Measurements from ENCODE around the gene MB. TPM values are rescaled to one million over a fixed set of nuclear protein-coding genes. Genes with fewer than 3 reads are reported as not detected.

Gene MB
- total and polyA plus RNA-seq, 9 of the 15 experiments (the other 6 are each of a cell fraction or from before 2014, with no cell fraction given): not detected

DNA sequence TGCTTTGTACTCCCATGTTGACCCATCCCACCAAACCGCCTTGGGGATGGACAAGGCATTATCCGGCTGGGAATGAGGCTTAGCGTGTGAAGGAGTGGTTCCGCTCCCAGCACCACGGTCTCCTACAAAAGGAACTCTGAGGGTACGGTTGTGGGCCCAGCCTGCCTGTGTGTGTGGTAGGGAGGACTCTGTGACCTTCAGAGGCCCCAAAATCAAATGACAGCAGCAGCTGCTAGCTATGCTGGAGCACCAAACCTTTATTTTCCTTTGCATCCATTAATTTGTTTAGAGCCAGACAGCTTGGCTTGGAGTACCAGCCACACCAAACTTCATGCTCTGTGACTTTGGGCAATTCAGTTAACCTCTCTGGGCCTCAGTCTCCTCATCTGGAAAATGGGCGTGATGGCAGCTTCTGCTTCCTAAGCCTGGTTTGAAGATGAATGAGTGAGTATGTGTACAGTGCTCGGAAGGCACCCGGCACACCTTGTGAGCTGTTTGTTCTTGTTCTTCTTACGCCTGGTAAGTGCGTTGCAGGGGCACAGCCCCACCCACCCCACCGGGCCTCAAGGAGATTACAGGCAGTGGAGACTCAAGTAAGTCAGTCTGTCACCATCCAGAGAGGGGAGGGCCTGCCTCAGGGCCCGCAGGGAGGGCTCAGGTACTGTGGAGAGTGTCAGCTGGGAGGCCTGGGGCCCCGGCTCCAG, 25.3 kb downstream of the MB start (continued):
- TF ChIP-seq NCOA4 (IDR thresholded peaks at IDR 0.05; ENCODE audit: partially characterized antibody): no peak
- TF ChIP-seq POU5F1 (IDR thresholded peaks at IDR 0.05; ENCODE audit: borderline replicate concordance, low read depth, low read length, partially characterized antibody): no peak
- no peak for TF ChIP-seq ZFP36 (IDR thresholded peaks at IDR 0.05; ENCODE audit: low read depth, low read length, partially characterized antibody)
- no peak for TF ChIP-seq HNRNPL (IDR thresholded peaks at IDR 0.05; ENCODE audit: low read depth, low read length)
- no peak for TF ChIP-seq MED1 (CRISPR knock-in tag; IDR thresholded peaks at IDR 0.05; ENCODE audit: borderline replicate concordance)
- TF ChIP-seq HCFC1 (IDR thresholded peaks at IDR 0.05; ENCODE audit: low read depth, low read length): no peak
- TF ChIP-seq SIN3A (IDR thresholded peaks at IDR 0.05; ENCODE audit: borderline replicate concordance in 2 of 2, control insufficient read depth in 1 of 2, low read depth in 2 of 2, low read length in 2 of 2): no peak
- no peak for TF ChIP-seq NFYB (IDR thresholded peaks at IDR 0.05; ENCODE audit: extremely low read depth, insufficient read length)
- TF ChIP-seq BMI1 (IDR thresholded peaks at IDR 0.05; ENCODE audit: low read length): no peak
- TF ChIP-seq, protein P1, sequence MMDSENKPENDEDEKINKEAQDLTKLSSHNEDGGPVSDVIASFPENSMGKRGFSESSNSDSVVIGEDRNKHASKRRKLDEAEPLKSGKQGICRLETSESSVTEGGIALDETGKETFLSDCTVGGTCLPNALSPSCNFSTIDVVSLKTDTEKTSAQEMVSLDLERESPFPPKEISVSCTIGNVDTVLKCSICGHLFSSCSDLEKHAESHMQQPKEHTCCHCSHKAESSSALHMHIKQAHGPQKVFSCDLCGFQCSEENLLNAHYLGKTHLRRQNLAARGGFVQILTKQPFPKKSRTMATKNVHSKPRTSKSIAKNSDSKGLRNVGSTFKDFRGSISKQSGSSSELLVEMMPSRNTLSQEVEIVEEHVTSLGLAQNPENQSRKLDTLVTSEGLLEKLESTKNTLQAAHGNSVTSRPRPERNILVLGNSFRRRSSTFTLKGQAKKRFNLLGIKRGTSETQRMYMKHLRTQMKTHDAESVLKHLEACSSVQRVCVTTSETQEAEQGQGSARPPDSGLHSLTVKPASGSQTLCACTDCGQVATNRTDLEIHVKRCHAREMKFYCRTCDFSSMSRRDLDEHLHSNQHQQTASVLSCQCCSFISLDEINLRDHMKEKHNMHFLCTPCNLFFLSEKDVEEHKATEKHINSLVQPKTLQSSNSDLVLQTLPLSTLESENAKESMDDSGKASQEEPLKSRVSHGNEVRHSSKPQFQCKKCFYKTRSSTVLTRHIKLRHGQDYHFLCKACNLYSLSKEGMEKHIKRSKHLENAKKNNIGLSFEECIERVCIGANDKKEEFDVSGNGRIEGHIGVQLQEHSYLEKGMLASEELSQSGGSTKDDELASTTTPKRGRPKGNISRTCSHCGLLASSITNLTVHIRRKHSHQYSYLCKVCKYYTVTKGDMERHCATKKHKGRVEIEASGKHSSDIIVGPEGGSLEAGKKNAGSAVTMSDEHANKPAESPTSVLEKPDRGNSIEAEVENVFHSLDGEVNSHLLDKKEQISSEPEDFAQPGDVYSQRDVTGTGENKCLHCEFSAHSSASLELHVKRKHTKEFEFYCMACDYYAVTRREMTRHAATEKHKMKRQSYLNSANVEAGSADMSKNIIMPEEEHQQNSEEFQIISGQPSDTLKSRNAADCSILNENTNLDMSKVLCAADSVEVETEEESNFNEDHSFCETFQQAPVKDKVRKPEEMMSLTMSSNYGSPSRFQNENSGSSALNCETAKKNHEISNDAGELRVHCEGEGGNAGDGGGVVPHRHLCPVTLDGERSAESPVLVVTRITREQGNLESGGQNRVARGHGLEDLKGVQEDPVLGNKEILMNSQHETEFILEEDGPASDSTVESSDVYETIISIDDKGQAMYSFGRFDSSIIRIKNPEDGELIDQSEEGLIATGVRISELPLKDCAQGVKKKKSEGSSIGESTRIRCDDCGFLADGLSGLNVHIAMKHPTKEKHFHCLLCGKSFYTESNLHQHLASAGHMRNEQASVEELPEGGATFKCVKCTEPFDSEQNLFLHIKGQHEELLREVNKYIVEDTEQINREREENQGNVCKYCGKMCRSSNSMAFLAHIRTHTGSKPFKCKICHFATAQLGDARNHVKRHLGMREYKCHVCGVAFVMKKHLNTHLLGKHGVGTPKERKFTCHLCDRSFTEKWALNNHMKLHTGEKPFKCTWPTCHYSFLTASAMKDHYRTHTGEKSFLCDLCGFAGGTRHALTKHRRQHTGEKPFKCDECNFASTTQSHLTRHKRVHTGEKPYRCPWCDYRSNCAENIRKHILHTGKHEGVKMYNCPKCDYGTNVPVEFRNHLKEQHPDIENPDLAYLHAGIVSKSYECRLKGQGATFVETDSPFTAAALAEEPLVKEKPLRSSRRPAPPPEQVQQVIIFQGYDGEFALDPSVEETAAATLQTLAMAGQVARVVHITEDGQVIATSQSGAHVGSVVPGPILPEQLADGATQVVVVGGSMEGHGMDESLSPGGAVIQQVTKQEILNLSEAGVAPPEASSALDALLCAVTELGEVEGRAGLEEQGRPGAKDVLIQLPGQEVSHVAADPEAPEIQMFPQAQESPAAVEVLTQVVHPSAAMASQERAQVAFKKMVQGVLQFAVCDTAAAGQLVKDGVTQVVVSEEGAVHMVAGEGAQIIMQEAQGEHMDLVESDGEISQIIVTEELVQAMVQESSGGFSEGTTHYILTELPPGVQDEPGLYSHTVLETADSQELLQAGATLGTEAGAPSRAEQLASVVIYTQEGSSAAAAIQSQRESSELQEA (IDR thresholded peaks at IDR 0.05; ENCODE audit: low read depth): no peak
- TF ChIP-seq, protein P2, sequence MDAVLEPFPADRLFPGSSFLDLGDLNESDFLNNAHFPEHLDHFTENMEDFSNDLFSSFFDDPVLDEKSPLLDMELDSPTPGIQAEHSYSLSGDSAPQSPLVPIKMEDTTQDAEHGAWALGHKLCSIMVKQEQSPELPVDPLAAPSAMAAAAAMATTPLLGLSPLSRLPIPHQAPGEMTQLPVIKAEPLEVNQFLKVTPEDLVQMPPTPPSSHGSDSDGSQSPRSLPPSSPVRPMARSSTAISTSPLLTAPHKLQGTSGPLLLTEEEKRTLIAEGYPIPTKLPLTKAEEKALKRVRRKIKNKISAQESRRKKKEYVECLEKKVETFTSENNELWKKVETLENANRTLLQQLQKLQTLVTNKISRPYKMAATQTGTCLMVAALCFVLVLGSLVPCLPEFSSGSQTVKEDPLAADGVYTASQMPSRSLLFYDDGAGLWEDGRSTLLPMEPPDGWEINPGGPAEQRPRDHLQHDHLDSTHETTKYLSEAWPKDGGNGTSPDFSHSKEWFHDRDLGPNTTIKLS (IDR thresholded peaks at IDR 0.05; ENCODE audit: borderline replicate concordance, low read depth): no peak
- 0 out of 2 replicates have a peak, but pooled peaks have one; percentile 33 for TF ChIP-seq HDAC2 (IDR thresholded peaks at IDR 0.05)
- TF ChIP-seq ZEB2 (IDR thresholded peaks at IDR 0.05): no peak
- TF ChIP-seq, protein P3, sequence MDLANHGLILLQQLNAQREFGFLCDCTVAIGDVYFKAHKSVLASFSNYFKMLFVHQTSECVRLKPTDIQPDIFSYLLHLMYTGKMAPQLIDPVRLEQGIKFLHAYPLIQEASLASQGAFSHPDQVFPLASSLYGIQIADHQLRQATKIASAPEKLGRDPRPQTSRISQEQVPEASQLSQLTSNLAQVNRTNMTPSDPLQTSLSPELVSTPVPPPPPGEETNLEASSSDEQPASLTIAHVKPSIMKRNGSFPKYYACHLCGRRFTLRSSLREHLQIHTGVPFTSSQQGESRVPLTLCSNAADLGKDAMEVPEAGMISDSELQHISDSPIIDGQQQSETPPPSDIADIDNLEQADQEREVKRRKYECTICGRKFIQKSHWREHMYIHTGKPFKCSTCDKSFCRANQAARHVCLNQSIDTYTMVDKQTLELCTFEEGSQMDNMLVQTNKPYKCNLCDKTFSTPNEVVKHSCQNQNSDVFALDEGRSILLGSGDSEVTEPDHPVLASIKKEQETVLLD (IDR thresholded peaks at IDR 0.05): no peak
- no peak for TF ChIP-seq RBM15 (IDR thresholded peaks at IDR 0.05; ENCODE audit: insufficient read depth, low read length)
- peak in 1 of 2 experiments; percentile 40; a peak in 1 of 4 replicates for TF ChIP-seq RCOR1 (IDR thresholded peaks at IDR 0.05; ENCODE audit: borderline replicate concordance in 1 of 2, low read depth in 2 of 2, low read length in 2 of 2)
- no peak for TF ChIP-seq TBP (optimal IDR thresholded peaks at IDR 0.05; ENCODE audit: low read depth, low read length)
